Daoy (cell line): Measurements from ENCODE around the gene ZNF276. TPM values are rescaled to one million over a fixed set of nuclear protein-coding genes. Genes with fewer than 3 reads are reported as not detected.

Experiments used
- DNase-seq: peaks from one replicate; pipeline ENCODE4 v3.0.0-alpha.2; 2015; ENCODE audit warnings: low read depth
- total RNA-seq: library from RNA; depleted of rRNA; stranded (reverse); fragments of >200 nt; shearing (Covaris generic); gene quantifications from 2 replicates; pipeline ENCODE4 v1.2.3, GENCODE V29; 2014

The ZNF276 gene
- total RNA-seq, 1 experiment from 2014 or later, result 10.3 TPM

- DNase-seq, result peak; percentile 63
These were observed 9.6 kb upstream of the ZNF276 start for GRCh38 chr16:89711601-89712273.

DNA sequence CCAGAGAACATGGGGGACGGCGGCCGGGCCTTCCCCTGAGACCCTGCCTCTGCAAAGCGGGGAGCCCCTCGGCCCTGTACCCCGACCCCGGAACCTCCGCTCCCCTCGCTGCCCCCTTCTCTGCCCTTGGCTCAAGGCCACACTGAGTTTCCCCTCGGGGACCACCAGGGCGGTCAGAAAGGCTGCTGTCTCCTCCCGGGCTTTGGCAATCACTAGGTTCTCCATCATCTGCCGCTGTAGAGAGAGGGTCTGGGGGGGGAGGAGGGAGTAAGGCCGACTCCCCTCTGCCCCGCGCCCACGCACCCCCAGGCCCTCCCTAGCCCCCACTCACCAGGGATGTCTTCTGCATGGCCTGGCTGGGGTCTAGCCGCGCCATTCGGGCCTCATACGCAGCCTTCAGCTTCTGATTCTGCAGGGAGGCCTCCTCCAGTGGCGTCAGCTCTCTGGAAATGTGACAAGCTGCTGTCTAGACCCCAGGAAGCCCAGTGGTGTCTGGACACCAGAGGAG, 9.0 kb upstream of the ZNF276 start:
- no peak for DNase-seq

GRCh38 chr16:89716493-89716892, 4.8 kb upstream of the ZNF276 start:
- DNase-seq, result no peak

DNA sequence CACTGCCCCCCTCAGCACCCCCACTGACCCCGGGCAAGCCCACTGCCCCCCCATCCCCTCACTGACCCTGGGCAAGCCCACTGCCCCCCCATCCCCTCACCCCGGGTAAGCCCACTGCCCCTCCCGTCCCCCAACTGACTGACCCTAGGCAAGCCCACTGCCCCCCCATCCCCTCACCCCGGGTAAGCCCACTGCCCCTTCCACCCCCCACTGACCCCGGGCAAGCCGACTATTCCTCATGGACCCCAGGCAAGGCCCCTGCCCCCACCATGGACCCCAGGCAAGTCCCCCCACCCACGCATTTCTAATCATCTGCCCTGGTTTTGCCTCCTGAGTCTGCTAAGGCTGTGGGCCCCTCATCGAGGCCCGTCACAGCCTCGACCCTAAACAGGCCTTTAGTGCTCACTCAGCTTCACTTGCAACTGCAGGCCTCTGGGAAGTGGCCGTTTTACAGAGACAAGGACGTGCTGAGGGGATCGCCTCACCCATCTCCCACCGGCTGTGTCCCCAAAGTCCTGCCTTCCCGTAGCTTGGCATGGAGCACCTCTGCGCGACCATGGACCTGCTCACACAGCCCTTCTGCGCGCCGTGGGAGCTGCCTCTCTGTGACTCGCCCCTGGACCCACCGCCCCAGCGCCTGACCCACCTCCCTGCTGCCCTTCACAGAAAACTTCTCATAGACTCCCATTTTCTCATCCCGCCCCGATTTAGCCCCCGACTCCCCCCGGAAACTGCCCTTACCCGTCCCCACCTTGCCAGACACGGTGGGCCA, 4.2 kb upstream of the ZNF276 start:
- no peak for DNase-seq

DNA sequence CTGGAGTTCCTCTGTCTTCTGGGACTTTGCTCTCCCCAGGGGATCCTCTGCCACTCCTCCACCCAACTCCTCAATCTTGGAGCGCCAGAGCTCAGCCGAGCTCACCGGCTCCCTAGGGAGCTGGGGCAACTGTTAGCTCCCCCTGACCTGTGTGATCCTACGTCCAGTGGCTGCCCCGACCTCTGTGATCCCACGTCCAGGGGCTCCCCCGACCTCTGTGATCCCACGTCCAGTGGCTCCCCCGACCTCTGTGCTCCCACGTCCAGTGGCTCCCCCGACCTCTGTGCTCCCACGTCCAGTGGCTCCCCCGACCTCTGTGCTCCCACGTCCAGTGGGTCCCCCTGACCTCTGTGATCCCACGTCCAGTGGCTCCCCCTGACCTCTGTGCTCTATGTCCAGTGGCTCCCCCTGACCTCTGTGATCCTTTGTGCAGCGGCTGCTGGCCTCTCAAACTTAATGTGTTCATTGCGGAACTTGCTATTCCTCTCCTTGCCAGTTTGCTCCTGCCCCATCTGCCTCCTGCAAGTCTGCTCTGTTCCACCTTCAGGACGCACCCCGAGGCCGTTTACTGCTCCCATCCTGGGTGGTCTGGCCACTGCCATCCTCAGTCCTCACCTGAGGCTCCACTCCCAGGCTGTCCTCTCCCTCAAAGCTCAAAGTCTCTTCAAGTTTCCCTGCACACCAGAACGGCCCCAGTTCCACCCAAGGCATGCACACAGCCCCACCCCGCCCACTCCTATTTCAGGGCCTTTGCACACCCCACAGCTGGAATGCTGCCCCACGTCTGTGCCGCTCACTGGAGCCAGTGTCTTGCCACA, 3.4 kb upstream of the ZNF276 start:
- DNase-seq, result no peak

DNA sequence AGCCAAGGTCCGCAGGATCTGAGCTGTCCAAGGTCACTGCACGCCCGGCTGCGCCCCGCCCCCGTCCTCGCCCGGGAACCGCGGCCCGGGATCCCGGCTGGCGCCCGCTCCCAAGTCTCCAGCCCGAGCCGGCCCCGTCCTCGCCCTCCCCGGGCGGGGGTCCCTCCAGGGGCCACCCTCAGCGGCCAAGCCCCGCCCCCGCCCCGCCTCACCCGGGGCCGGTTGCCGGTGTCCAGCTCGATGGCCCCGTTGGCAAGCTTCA, 855 bp upstream of the ZNF276 start:
- DNase-seq, result no peak

- DNase-seq, result peak; percentile 70
These were observed 432 bp downstream of the ZNF276 start for GRCh38 chr16:89721546-89722391.

DNA sequence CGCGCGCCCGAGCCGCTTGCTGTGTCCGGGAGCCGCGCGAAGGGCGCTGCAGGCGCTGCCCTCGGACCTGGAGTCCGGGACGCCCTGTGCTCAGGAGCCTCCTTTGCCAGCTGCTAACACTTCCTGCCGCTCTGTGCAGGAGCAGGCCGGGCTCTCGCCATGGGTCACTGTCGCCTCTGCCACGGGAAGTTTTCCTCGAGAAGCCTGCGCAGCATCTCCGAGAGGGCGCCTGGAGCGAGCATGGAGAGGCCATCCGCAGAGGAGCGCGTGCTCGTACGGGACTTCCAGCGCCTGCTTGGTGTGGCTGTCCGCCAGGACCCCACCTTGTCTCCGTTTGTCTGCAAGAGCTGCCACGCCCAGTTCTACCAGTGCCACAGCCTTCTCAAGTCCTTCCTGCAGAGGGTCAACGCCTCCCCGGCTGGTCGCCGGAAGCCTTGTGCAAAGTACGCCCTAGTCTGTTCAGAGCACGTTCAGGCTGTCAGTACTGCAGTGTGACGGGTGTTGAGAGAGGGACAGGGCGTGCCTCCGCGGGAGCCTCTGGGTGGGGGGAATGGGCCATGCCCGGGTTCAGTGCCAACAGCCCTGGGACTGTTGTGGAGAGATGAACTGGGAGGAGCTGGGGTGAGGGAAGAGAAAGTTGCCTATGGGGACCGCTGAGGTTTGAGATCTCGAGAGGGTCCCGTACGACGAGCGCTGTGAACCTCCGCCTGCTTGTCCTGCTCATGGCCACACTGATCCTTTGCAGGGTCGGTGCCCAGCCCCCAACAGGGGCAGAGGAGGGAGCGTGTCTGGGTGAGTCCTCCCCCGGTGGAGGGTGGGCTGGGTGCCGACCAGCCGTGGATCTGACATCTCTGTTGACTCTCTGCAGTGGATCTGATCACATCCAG, 1.3 kb downstream of the ZNF276 start:
- DNase-seq, result peak; percentile 62

DNA sequence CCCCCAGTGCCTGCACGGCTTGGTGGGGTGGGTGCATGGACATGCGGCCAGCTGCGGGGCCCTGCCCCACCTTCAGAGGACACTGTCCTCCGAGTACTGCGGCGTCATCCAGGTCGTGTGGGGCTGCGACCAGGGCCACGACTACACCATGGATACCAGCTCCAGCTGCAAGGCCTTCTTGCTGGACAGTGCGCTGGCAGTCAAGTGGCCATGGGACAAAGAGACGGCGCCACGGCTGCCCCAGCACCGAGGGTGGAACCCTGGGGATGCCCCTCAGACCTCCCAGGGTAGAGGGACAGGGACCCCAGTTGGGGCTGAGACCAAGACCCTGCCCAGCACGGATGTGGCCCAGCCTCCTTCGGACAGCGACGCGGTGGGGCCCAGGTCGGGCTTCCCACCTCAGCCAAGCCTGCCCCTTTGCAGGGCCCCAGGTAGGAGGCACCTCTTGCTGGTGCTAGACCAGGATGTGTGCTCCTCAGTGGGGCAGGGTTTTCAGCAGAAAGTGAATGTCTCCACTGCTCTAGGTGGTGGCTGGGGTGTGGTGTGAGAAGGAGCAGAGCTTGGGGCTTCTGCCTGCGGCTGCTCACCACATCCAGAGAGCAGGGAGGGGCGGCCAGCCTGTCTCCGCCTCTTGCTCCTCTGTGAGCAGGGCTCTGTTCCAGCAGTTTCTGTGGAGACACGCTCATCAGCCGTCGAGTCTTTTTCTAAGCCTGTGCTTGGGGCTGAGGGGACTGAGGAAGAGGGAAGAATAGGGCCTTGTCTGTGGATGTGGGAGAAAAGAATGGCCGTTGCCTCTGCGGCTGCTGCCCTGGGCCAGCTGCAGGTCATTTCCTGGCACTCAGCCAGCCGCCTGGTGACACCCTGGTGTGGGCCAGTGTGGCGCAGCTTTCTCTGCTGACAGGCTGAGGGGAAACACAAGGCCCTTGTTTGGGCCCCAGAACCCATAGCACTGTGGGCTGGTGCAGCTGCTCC, 2.2 kb downstream of the ZNF276 start:
- DNase-seq, result no peak

- DNase-seq, result no peak
These were observed 6.2 kb downstream of the ZNF276 start for GRCh38 chr16:89727406-89728120.

DNA sequence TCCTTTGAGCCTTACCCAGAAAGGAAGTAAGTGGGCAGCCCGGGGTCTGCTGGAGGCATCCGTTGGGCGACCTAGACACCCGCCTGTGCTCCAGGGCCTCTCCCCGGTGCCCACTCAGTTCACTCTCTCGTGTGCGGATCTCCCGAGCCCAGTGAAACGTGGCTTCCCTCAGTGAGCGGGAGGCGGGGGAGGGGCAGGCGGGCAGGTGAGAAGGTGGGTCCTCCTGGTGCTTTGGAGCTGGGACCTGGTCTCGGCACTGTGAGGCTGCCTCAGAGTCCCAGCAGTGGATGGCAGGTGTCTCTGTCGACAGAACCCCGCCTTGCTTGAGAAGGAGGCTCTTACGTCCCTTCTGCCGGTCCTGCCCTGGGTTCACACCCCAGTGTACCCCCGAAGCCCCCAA, 8.0 kb downstream of the ZNF276 start:
- no peak for DNase-seq

- no peak for DNase-seq
These were observed 8.7 kb downstream of the ZNF276 start for GRCh38 chr16:89729863-89730593.

GRCh38 chr16:89730610-89731234, 9.4 kb downstream of the ZNF276 start:
- no peak for DNase-seq

GRCh38 chr16:89732142-89732917, 11.0 kb downstream of the ZNF276 start:
- DNase-seq, result no peak

DNA sequence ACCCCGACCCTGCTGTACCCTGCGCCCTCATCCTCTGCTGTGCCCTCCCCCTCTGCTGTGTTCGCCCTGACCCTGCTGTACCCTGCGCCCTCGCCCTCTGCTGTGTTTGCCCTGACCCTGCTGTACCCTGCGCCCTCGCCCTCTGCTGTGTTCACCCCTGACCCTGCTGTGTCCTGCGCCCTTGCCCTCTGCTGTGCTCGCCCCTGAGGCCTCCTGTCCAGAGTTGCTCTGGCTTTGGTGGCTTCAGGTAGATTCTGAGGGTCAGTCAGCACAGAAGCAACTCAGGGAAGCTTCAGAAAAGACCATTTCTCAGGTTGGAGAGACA, 11.5 kb downstream of the ZNF276 start:
- DNase-seq, result no peak

GRCh38 chr16:89733322-89733721, 12.0 kb downstream of the ZNF276 start:
- no peak for DNase-seq

DNA sequence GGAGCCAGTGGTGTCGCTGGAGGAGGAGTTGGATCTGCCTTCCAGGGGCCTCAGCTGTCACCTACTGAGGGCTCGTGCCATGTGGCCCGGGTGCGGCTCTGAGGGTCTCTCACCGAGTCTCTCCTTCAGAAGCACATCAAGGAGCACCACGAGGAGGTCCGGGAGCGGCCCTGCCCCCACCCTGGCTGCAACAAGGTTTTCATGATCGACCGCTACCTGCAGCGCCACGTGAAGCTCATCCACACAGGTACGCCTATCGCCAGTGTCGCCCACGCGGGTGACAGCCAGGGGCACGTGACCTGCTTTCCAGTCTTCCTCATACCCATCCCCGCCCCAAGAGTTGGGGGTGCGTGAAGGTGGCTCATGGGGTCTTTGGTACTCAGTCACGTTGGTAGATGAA, 12.5 kb downstream of the ZNF276 start:
- DNase-seq, result no peak
